ENCODE results near the gene CACNA1B.

DNA sequence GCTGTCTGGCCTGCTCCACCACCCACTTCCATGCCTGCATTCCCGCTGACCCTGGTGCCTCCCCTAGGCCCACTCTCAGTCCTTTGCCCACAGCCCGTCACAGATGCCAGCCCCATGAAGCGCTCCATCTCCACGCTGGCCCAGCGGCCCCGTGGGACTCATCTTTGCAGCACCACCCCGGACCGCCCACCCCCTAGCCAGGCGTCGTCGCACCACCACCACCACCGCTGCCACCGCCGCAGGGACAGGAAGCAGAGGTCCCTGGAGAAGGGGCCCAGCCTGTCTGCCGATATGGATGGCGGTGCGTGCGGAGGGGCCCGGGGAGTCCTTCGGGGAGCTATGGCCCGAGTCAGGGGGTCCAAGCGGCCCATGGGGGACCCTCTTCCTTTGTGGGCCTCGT is 242.5 kb downstream of the CACNA1B start:
- TF ChIP-seq EP300 (IDR thresholded peaks at IDR 0.05): no peak
- TF ChIP-seq, protein P1, sequence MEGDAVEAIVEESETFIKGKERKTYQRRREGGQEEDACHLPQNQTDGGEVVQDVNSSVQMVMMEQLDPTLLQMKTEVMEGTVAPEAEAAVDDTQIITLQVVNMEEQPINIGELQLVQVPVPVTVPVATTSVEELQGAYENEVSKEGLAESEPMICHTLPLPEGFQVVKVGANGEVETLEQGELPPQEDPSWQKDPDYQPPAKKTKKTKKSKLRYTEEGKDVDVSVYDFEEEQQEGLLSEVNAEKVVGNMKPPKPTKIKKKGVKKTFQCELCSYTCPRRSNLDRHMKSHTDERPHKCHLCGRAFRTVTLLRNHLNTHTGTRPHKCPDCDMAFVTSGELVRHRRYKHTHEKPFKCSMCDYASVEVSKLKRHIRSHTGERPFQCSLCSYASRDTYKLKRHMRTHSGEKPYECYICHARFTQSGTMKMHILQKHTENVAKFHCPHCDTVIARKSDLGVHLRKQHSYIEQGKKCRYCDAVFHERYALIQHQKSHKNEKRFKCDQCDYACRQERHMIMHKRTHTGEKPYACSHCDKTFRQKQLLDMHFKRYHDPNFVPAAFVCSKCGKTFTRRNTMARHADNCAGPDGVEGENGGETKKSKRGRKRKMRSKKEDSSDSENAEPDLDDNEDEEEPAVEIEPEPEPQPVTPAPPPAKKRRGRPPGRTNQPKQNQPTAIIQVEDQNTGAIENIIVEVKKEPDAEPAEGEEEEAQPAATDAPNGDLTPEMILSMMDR (IDR thresholded peaks at IDR 0.05): no peak
- TF ChIP-seq POLR2A (IDR thresholded peaks at IDR 0.05; ENCODE audit: low read depth): no peak

Measured in esophagus muscularis mucosa (tissue), 4 donors.